Measurements from ENCODE around the gene ST3GAL6. TPM values are rescaled to one million over a fixed set of nuclear protein-coding genes. Genes with fewer than 3 reads are reported as not detected.

Gene ST3GAL6
- total and polyA plus RNA-seq, 2 of the 13 experiments (the other 11 are each of a cell fraction or from before 2014, with no cell fraction given) = 17.5 to 23.2 TPM

DNA sequence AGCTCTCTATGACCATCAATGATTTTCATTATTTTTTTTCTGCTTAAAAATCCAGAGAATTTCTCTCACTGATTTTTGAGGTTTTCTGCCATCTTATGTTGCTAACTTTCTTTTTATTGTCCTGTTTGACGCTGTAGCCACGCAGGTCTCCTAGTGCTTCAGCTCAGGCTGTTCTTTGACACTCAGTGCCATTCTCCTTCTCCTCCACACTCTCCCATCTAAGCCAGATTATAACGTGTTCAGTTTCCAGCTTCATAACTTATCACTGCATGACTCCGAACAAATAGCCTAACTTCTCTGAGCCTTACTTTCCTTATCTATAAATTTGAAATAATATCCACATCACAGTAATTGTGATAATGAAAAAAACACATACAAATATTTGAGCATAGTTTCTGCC is 22.8 kb upstream of the ST3GAL6 start:
- no peak for FAIRE-seq
- 97% methylated on average over 4 of the region's 4 CpGs for WGBS (ENCODE audit: low lambda C conversion rate)
- DNase-seq (ENCODE audit: low spot score) = no peak
- H2AFZ ChIP-seq (ENCODE audit: low read length) = no peak overlapping the region
- intact Hi-C loops (cut with micrococcal nuclease; ENCODE audit: unreplicated experiment) (no loop called here), in situ Hi-C loops (cut with HindIII; ENCODE audit: extremely low pct_ligation_motif_present, low pct_unique_long_range_greater_than_20kb) (no loop called here)
- H3K4me3 ChIP-seq (replicated peaks in 1 of 3; ENCODE audit: insufficient read depth in 1 of 3, low read depth in 2 of 3, low read length in 3 of 3) = no peak overlapping the region
- no peak overlapping the region for H3K9ac ChIP-seq (ENCODE audit: insufficient read depth, low read depth, low read length)
- no peak for ATAC-seq
- H3K27me3 ChIP-seq (ENCODE audit: control insufficient read depth in 1 of 2, insufficient read depth in 2 of 2, low read length in 2 of 2) = no peaks in the 10 kb centered on the region
- POLR2A ChIA-PET = interaction anchor here (0.7 to 1.7 kb wide), 2 partner anchors 8 to 37 kb away, joined by 3 to 6 read pairs; no protein-coding TSS in a partner anchor
- H3K4me2 ChIP-seq (ENCODE audit: low read depth, low read length) = no peak overlapping the region
- TF ChIP-seq MTA1 (CRISPR knock-in tag; IDR thresholded peaks at IDR 0.05; ENCODE audit: borderline replicate concordance) (no peak), NFIC (IDR thresholded peaks at IDR 0.05; ENCODE audit: low read length) (no peak), ZNF138 (CRISPR knock-in tag; IDR thresholded peaks at IDR 0.05; ENCODE audit: low read depth) (no peak), ZNF775 (CRISPR knock-in tag; IDR thresholded peaks at IDR 0.05; ENCODE audit: borderline replicate concordance) (no peak), ZNF235 (CRISPR knock-in tag; IDR thresholded peaks at IDR 0.05; ENCODE audit: borderline replicate concordance) (no peak), MXD4 (CRISPR knock-in tag; IDR thresholded peaks at IDR 0.05) (no peak), TP53 (CRISPR knock-in tag; conservative IDR thresholded peaks at IDR 0.05) (no peak), ZNF556 (CRISPR knock-in tag; IDR thresholded peaks at IDR 0.05; ENCODE audit: borderline replicate concordance) (no peak), ZNF652 (CRISPR knock-in tag; IDR thresholded peaks at IDR 0.05; ENCODE audit: borderline replicate concordance, low read depth) (no peak), KLF13 (CRISPR knock-in tag; IDR thresholded peaks at IDR 0.05) (no peak), HOXD1 (CRISPR knock-in tag; IDR thresholded peaks at IDR 0.05) (no peak), RFXAP (CRISPR knock-in tag; IDR thresholded peaks at IDR 0.05; ENCODE audit: borderline replicate concordance) (no peak), ZNF777 (CRISPR knock-in tag; IDR thresholded peaks at IDR 0.05) (no peak), ZNF891 (CRISPR knock-in tag; IDR thresholded peaks at IDR 0.05) (no peak)
- TF ChIP-seq, protein P1, sequence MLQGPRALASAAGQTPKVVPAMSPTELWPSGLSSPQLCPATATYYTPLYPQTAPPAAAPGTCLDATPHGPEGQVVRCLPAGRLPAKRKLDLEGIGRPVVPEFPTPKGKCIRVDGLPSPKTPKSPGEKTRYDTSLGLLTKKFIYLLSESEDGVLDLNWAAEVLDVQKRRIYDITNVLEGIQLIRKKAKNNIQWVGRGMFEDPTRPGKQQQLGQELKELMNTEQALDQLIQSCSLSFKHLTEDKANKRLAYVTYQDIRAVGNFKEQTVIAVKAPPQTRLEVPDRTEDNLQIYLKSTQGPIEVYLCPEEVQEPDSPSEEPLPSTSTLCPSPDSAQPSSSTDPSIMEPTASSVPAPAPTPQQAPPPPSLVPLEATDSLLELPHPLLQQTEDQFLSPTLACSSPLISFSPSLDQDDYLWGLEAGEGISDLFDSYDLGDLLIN (CRISPR knock-in tag; IDR thresholded peaks at IDR 0.05; ENCODE audit: borderline replicate concordance) = no peak
- TF ChIP-seq, protein P2, sequence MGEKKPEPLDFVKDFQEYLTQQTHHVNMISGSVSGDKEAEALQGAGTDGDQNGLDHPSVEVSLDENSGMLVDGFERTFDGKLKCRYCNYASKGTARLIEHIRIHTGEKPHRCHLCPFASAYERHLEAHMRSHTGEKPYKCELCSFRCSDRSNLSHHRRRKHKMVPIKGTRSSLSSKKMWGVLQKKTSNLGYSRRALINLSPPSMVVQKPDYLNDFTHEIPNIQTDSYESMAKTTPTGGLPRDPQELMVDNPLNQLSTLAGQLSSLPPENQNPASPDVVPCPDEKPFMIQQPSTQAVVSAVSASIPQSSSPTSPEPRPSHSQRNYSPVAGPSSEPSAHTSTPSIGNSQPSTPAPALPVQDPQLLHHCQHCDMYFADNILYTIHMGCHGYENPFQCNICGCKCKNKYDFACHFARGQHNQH (CRISPR knock-in tag; IDR thresholded peaks at IDR 0.05) = no peak
- H3K9me3 ChIP-seq (ENCODE audit: low read length) = no peaks in the 10 kb centered on the region
- peaks cover 5% of the 10 kb centered on the region; the same call in 1 of the 2 replicates for H4K20me1 ChIP-seq (ENCODE audit: insufficient read depth, low read length)
- peaks cover 75% of the 10 kb centered on the region for H3K4me1 ChIP-seq (ENCODE audit: insufficient read depth, low read length)
- H3K27ac ChIP-seq (ENCODE audit: extremely low read length, insufficient read depth, low read length) = no peak overlapping the region
- CTCF ChIA-PET (ENCODE audit: low intra/inter-chr PET ratio, low total read pairs) = no interaction called here
- peaks cover 0 to 10% of the 10 kb centered on the region in 2 experiments; a peak in 2 of 5 replicates for H3K36me3 ChIP-seq (replicated peaks in 1 of 2; ENCODE audit: control insufficient read depth in 1 of 2, insufficient read depth in 2 of 2, low read length in 2 of 2)
- no TSS peak for BruUV-seq (replicated peaks)
- H3K79me2 ChIP-seq (ENCODE audit: insufficient read depth, low read length) = peaks cover 76% of the 10 kb centered on the region
